Fibroblast of skin of left quadriceps (primary cell): ENCODE results near the gene OGFRL1.

ENCODE experiments used
- DNase-seq, 2 experiments: peaks; one replicate each; pipeline ENCODE4 v3.0.0-alpha.2; 2013; ENCODE audit warnings: low read depth in 2 of 2

The OGFRL1 gene

GRCh38 chr6:71284785-71285184, 3.8 kb upstream of the OGFRL1 start:
- no peak for DNase-seq

GRCh38 chr6:71287038-71287437, 1.6 kb upstream of the OGFRL1 start:
- DNase-seq, result no peak

GRCh38 chr6:71287926-71288227, 734 bp upstream of the OGFRL1 start:
- no peak for DNase-seq

- DNase-seq, result no peak
Measured at GRCh38 chr6:71289039-71289801, 609 bp downstream of the OGFRL1 start.

- DNase-seq, result no peak
Measured at GRCh38 chr6:71289802-71290175, 1.2 kb downstream of the OGFRL1 start.

- no peak for DNase-seq
Measured at GRCh38 chr6:71290611-71291010, 2.0 kb downstream of the OGFRL1 start.

- no peak for DNase-seq
Measured at GRCh38 chr6:71292001-71292400, 3.4 kb downstream of the OGFRL1 start.

GRCh38 chr6:71294121-71294523, 5.5 kb downstream of the OGFRL1 start:
- peak; percentile 23 to 28 for DNase-seq

GRCh38 chr6:71298459-71298858, 9.8 kb downstream of the OGFRL1 start:
- DNase-seq, result no peak

- no peak for DNase-seq
Measured at GRCh38 chr6:71299541-71300470, 11.2 kb downstream of the OGFRL1 start.

GRCh38 chr6:71300561-71301168, 12.1 kb downstream of the OGFRL1 start:
- no peak for DNase-seq

- DNase-seq, result no peak
Measured at GRCh38 chr6:71301546-71301945, 12.9 kb downstream of the OGFRL1 start.

- no peak for DNase-seq
Measured at GRCh38 chr6:71309656-71310055, 21.0 kb downstream of the OGFRL1 start.

GRCh38 chr6:71310261-71310660, 21.6 kb downstream of the OGFRL1 start:
- DNase-seq, result no peak

GRCh38 chr6:71312089-71312488, 23.5 kb downstream of the OGFRL1 start:
- DNase-seq, result no peak

GRCh38 chr6:71317441-71317840, 28.8 kb downstream of the OGFRL1 start:
- no peak for DNase-seq

GRCh38 chr6:71320041-71320440, 31.4 kb downstream of the OGFRL1 start:
- no peak for DNase-seq

- no peak for DNase-seq
Measured at GRCh38 chr6:71321314-71321713, 32.7 kb downstream of the OGFRL1 start.

GRCh38 chr6:71324194-71324785, 35.7 kb downstream of the OGFRL1 start:
- DNase-seq, result no peak

- DNase-seq, result no peak
Measured at GRCh38 chr6:71326611-71327010, 38.0 kb downstream of the OGFRL1 start.

- no peak for DNase-seq
Measured at GRCh38 chr6:71330501-71330900, 41.9 kb downstream of the OGFRL1 start.

GRCh38 chr6:71332012-71332411, 43.4 kb downstream of the OGFRL1 start:
- no peak for DNase-seq
